MM.1S (cell line): ENCODE data around the gene TCN1.
"Not testable (repeated sequence)": the region's sequence is repeated elsewhere in the genome, so short reads cannot be mapped to it uniquely, and the experiment has no call there.

ENCODE experiments used
- DNase-seq: peaks from one replicate; pipeline ENCODE4 v3.0.0-alpha.2; 2015
- H2AFZ ChIP-seq: fragments of 300-600 bp; sonication (generic); 2 replicates; pipeline ENCODE4 v1.6.0; 2016; ENCODE audit warnings: antibody characterized with exemption, low read length
- H3F3A ChIP-seq: fragments of 300-600 bp; sonication (generic); 2 replicates; pipeline ENCODE4 v1.6.1; 2016; ENCODE audit warnings: mild to moderate bottlenecking, antibody characterized with exemption, low read length, moderate library complexity, mixed read lengths; ENCODE audit not compliant: insufficient read depth
- H3K27ac ChIP-seq: fragments of 300-600 bp; sonication (generic); 2 replicates; pipeline ENCODE4 v1.5.1; 2016; ENCODE audit warnings: mild to moderate bottlenecking, low read length
- H3K27me3 ChIP-seq: fragments of 300-600 bp; sonication (generic); replicated peaks from 2 replicates; pipeline ENCODE4 v1.6.0; 2016; ENCODE audit warnings: low read length; ENCODE audit not compliant: insufficient read depth
- H3K36me3 ChIP-seq: fragments of 300-600 bp; sonication (generic); replicated peaks from 2 replicates; pipeline ENCODE4 v1.6.1; 2016; ENCODE audit warnings: mild to moderate bottlenecking, low read length, mixed read lengths; ENCODE audit not compliant: insufficient read depth
- H3K4me1 ChIP-seq: fragments of 300-600 bp; sonication (generic); 2 replicates; pipeline ENCODE4 v1.6.1; 2016; ENCODE audit warnings: low read length, mixed read lengths
- H3K4me2 ChIP-seq: fragments of 300-600 bp; sonication (generic); 2 replicates; pipeline ENCODE4 v1.6.0; 2016; ENCODE audit warnings: low read depth, low read length
- H3K4me3 ChIP-seq: fragments of 300-600 bp; sonication (generic); 2 replicates; pipeline ENCODE4 v1.5.1; 2016; ENCODE audit warnings: low read length, mixed read lengths
- H3K79me2 ChIP-seq: fragments of 300-600 bp; sonication (generic); 2 replicates; pipeline ENCODE4 v1.6.1; 2016; ENCODE audit warnings: mixed run types, low read length, mixed read lengths
- H3K9ac ChIP-seq: fragments of 300-600 bp; sonication (generic); 2 replicates; pipeline ENCODE4 v1.6.1; 2016; ENCODE audit warnings: low read length, mixed read lengths
- H3K9me2 ChIP-seq: fragments of 300-600 bp; sonication (generic); replicated peaks from 2 replicates; pipeline ENCODE4 v1.6.1; 2016; ENCODE audit warnings: mild to moderate bottlenecking, low read length, mixed read lengths; ENCODE audit not compliant: insufficient read depth
- H3K9me3 ChIP-seq: fragments of 300-600 bp; sonication (generic); replicated peaks from 2 replicates; pipeline ENCODE4 v1.6.1; 2016; ENCODE audit warnings: mild to moderate bottlenecking, low read length, mixed read lengths; ENCODE audit not compliant: insufficient read depth
- H4K20me1 ChIP-seq: fragments of 300-600 bp; sonication (generic); 2 replicates; pipeline ENCODE4 v1.6.1; 2016; ENCODE audit warnings: mild to moderate bottlenecking, low read length, moderate library complexity, mixed read lengths; ENCODE audit not compliant: insufficient read depth
- CTCF ChIP-seq: fragments of 300-600 bp; sonication (generic); IDR thresholded peaks from 2 replicates; pipeline ENCODE4 v1.5.1; 2016; ENCODE audit warnings: antibody characterized with exemption, low read length, mixed read lengths
- EZH2 ChIP-seq: fragments of 300-600 bp; sonication (generic); optimal IDR thresholded peaks from 2 replicates; pipeline ENCODE3; 2017; ENCODE audit warnings: low read depth, mild to moderate bottlenecking, antibody characterized with exemption, low read length, mixed read lengths
- EZH2phosphoT487 ChIP-seq: fragments of 300-600 bp; sonication (generic); IDR thresholded peaks from 2 replicates; pipeline ENCODE4 v1.6.1; 2018; ENCODE audit warnings: antibody characterized with exemption, low read length

The TCN1 gene

GRCh38 chr11:59894616-59895015, 28.3 kb upstream of the TCN1 start:
- no peaks in the 10 kb centered on the region for H3K9me3 ChIP-seq
- no peaks in the 10 kb centered on the region for H3K9me2 ChIP-seq
- H3K4me2 ChIP-seq = no peak overlapping the region
- TF ChIP-seq EZH2 (no peak), CTCF (no peak), EZH2phosphoT487 (no peak)
- no peak overlapping the region for H3K9ac ChIP-seq
- no peaks in the 10 kb centered on the region for H3K4me1 ChIP-seq
- no peaks in the 10 kb centered on the region for H4K20me1 ChIP-seq
- H3K79me2 ChIP-seq = no peaks in the 10 kb centered on the region
- H2AFZ ChIP-seq = no peak overlapping the region
- H3K36me3 ChIP-seq = no peaks in the 10 kb centered on the region
- no peaks in the 10 kb centered on the region for H3F3A ChIP-seq
- DNase-seq = no peak
- no peak overlapping the region for H3K27ac ChIP-seq
- no peak overlapping the region for H3K4me3 ChIP-seq
- H3K27me3 ChIP-seq = no peaks in the 10 kb centered on the region

- H3K9ac ChIP-seq = no peak overlapping the region
- H3F3A ChIP-seq = no peaks in the 10 kb centered on the region
- DNase-seq = no peak
- H3K79me2 ChIP-seq = no peaks in the 10 kb centered on the region
- no peak overlapping the region for H3K27ac ChIP-seq
- no peaks in the 10 kb centered on the region for H4K20me1 ChIP-seq
- H3K36me3 ChIP-seq = no peaks in the 10 kb centered on the region
- H3K4me1 ChIP-seq = no peaks in the 10 kb centered on the region
- no peak overlapping the region for H3K4me3 ChIP-seq
- no peaks in the 10 kb centered on the region for H3K9me2 ChIP-seq
- no peak for TF ChIP-seq EZH2
- no peak for TF ChIP-seq CTCF
- no peak for TF ChIP-seq EZH2phosphoT487
- no peaks in the 10 kb centered on the region for H3K9me3 ChIP-seq
- no peaks in the 10 kb centered on the region for H3K27me3 ChIP-seq
- no peak overlapping the region for H2AFZ ChIP-seq
- H3K4me2 ChIP-seq = no peak overlapping the region
These were observed 25.5 kb upstream of the TCN1 start for GRCh38 chr11:59891781-59892181.

GRCh38 chr11:59887156-59887555, 20.9 kb upstream of the TCN1 start:
- DNase-seq, H2AFZ ChIP-seq, H3K4me2 ChIP-seq, H4K20me1 ChIP-seq, H3K4me3 ChIP-seq, H3K9me2 ChIP-seq, H3K79me2 ChIP-seq, H3K27ac ChIP-seq, H3K27me3 ChIP-seq, H3K9ac ChIP-seq, H3K36me3 ChIP-seq, H3K4me1 ChIP-seq, H3K9me3 ChIP-seq, H3F3A ChIP-seq: not testable (repeated sequence)

GRCh38 chr11:59883597-59883996, 17.3 kb upstream of the TCN1 start:
- H3F3A ChIP-seq = no peaks in the 10 kb centered on the region
- no peaks in the 10 kb centered on the region for H3K9me2 ChIP-seq
- H3K4me1 ChIP-seq = no peaks in the 10 kb centered on the region
- no peak overlapping the region for H3K27ac ChIP-seq
- H3K9ac ChIP-seq = no peak overlapping the region
- no peaks in the 10 kb centered on the region for H3K36me3 ChIP-seq
- no peak overlapping the region for H2AFZ ChIP-seq
- H3K9me3 ChIP-seq = no peaks in the 10 kb centered on the region
- no peak for TF ChIP-seq CTCF
- TF ChIP-seq EZH2phosphoT487 = no peak
- TF ChIP-seq EZH2 = no peak
- H3K79me2 ChIP-seq = no peaks in the 10 kb centered on the region
- no peak overlapping the region for H3K4me3 ChIP-seq
- DNase-seq = no peak
- H4K20me1 ChIP-seq = no peaks in the 10 kb centered on the region
- no peak overlapping the region for H3K4me2 ChIP-seq
- no peaks in the 10 kb centered on the region for H3K27me3 ChIP-seq
